NCI-H82 (cell line): ENCODE measurements around the gene EXOSC7.

ENCODE experiments used
- DNase-seq: peaks from one replicate; lab custom pipeline; 2025; lab: John Stamatoyannopoulos, UW

EXOSC7 gene

DNA sequence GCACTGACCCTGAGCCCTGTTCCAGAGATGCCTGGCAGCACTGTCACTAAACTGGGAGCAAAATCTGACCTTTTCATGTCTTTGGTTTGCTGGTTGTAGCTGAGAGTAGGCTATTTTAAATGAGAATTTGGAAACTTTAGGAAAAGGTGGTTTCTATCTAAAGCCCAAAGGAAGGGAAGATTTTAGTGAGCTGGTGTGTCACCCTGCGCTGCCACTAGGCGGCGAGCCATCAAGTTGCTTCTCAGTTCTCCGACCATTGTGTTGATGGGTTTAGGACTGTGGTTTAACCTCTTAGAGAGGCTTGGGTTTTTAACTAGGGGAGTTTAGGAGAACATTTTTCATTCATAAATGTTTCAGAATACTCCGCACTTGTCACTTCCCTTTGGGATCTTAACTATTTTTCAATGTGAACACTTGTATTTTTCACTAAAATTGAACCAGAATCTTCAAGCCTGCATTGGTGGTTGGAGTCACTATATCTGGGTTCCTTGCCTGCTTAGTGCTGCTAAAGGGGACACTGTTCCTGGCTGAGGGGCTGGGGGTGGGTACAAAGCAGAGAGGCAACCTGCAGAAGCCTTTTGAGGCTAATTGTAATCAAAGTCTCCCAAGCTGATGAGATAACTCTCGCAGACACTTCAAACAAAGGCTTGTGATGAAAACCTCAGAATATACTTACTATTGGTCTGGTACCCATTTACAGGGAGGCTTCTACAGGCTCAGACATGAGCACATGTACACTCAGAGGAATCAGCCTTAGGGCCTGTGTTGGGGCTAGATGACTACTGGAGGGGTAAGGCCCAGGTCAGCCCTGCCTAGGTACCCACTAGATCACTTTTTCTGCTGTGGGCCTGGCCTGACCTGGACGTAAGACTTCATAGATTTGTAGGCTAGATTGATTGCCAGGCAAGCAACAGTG lies 16.8 kb downstream of the EXOSC7 start:
- DNase-seq = peak; percentile 49

- no peak for DNase-seq
Observed at GRCh38 chr3:44993471-44994205, 17.6 kb downstream of the EXOSC7 start.

GRCh38 chr3:44995142-44995770 lies 19.2 kb downstream of the EXOSC7 start:
- DNase-seq = no peak

DNA sequence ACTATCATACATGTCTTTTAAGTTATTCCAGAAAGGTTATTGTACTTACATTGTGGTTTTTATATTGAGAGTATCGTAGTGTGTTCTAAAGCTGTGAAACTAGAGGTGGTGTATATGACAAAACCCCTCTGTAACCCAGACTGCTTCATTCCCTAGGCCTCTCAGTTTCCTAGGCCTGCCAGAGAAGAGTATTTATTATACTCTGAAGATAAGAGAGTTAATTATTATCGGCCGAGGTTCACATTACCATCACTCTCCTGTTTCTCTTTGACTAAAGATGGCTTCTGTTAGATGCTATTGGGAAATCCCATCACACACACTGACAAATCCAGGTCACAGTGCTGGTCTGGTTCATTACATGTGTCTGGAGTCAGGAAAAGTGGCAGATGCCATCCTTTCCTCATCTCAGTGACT lies 20.5 kb downstream of the EXOSC7 start:
- no peak for DNase-seq

DNA sequence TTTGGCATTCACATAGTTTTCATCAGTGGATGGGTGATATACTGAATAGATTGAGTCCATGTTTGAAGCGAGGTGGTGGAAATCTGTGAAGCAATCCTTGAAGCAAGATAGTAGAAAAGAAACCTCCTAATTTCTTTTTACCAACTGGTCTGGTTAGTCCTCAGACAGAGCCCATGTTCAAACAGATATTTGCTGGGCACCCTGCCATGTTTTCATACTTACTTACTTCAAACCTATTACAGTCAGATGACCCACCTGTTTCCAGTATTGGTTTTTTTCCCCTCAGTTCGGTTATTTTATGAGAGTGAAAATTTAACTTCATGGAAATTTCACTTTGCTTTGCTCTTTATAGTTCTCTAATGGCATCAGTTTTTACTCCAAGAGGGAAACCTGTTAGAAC lies 23.7 kb downstream of the EXOSC7 start:
- DNase-seq = no peak

GRCh38 chr3:45000823-45001222 lies 24.8 kb downstream of the EXOSC7 start:
- DNase-seq = no peak

DNA sequence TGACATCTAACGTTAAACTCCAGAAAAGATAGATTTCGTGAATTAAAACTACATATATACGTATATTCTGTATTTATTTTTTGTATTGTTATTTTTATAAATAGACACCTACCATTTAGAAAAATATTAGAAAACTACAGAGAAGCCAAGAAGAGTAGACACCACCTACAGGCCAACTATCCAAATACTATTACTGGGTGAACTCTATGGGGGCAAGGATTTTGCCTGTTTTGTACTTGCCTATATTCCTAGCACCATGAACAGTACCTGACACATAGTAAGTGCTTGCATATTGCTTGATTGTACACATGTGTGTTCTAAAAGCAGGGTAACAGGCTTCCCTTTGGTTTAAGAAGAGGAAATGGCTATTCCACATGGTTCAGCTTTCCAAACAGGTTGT lies 25.7 kb downstream of the EXOSC7 start:
- DNase-seq = no peak

DNA sequence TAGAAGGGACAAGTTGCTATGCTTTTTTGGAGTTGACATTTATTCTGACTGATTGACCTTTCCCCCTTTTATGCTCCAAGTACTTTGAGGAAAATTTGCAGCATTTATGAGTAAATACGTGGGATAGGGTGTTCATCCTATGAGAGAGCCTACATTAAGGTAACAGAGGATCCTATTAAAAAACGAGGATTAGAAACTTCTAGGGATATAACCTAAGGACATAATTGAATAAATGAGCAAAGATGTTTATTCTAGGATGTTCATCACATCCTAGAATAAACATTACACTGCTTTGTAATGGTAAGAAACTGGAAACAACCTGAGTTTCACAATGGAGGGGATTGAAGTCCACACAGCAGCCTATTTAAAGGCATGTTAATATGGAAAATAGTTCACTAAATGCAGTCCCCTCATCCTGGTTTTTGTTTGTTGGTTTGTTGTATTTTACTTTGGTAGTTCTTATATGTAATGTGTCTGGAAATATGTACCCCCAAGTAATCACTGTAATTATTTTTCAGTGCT lies 26.2 kb downstream of the EXOSC7 start:
- no peak for DNase-seq

- no peak for DNase-seq
Observed at GRCh38 chr3:45002720-45003119, 26.7 kb downstream of the EXOSC7 start.

DNA sequence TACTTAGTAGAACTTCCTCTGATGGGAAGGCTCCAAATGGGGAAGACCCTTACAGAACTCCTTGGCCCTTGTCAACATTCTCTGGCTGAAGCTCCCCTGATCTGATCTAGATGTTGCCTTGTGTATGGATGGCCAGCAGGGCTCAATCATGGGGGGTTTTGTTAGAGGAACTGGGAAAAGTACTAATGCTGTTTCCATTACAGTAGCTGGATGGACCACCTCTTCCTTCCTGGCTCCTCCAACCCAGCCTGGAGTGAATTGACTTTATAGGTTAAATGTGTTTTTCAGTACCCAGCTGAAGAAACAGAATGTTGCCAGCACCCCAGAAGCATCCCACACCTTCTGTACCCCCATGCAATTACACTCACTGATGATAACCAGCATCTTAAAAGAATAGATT lies 27.4 kb downstream of the EXOSC7 start:
- DNase-seq = no peak

DNA sequence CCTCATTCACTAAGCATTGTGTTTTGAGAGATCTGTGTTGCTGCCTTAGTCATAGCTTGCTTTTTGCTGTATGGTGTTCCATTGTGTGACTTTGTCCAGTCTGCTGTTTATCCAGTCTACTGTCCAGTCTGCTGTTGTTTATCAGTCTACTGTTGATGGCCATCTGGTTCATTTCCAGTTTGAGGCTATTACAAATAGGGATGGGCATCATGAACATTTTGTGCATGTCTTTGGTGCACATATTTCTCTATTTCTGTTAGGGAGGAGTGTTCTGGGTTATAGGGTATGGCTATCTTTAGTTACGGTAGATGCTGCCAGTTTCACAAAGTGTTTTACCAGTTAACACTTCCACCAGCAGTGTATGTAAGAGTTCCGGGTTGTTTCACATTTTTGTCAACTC lies 27.8 kb downstream of the EXOSC7 start:
- no peak for DNase-seq

DNA sequence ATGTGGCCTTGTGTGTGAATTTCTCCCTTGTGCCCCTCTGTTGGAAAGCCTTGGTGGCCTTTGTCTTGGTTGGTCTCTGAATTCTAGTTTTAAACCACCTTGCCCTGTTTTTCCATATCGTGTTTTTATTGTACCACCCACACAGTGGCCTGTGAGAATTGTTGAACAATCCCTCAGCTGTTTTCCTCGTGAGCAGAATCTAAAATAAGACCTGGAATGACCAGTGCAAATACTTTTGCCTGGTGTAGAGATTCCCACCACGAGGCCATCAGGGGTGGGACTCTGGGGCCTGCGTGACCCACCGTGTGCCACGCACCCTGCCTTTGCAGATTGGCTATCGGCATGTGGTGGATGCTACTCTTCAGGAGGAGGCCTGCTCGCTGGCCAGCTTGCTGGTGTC lies 31.0 kb downstream of the EXOSC7 start:
- no peak for DNase-seq

DNA sequence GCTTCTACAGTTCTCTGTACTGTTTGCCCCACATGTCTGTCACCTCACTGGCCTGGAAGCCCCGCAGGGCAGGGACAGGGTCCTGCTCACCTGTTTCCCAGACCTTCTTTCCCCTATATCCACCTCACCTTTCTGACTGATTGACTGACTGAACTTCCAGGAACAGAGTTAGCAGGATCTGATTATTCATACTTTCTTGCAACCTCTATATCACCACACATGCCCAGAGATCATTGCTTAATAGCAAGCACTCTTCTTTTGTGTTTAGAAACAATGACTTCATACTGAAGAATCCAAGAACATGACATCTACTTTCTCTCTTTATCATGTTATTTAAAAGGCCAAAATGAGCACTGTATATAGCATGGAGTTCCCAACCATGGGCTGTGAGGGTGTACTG lies 32.1 kb downstream of the EXOSC7 start:
- DNase-seq = no peak

- DNase-seq = no peak
Observed at GRCh38 chr3:45009868-45010267, 33.8 kb downstream of the EXOSC7 start.

- DNase-seq = no peak
Observed at GRCh38 chr3:45010811-45011333, 34.8 kb downstream of the EXOSC7 start.

- no peak for DNase-seq
Observed at GRCh38 chr3:45011756-45012508, 35.9 kb downstream of the EXOSC7 start.

GRCh38 chr3:45012577-45012976 lies 36.5 kb downstream of the EXOSC7 start:
- no peak for DNase-seq

DNA sequence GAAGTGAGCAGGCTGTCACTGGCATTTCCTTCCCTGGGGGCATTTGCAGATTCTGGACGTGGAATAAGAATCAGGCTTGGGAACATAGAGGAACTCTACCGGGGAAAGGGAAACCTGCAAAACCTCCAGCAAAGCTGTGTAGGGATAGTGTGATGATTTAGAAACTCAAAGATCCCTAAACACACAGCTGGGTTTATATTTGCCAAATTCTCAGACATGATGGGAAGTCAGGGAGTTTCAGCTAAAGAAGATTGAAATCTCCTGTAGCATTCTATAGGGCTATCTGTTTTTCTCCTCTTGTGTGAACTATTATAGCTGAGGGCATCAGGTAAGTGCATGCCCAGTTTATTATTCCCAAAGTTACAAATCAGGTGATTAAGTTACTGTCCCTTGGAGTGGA lies 40.9 kb downstream of the EXOSC7 start:
- no peak for DNase-seq

DNA sequence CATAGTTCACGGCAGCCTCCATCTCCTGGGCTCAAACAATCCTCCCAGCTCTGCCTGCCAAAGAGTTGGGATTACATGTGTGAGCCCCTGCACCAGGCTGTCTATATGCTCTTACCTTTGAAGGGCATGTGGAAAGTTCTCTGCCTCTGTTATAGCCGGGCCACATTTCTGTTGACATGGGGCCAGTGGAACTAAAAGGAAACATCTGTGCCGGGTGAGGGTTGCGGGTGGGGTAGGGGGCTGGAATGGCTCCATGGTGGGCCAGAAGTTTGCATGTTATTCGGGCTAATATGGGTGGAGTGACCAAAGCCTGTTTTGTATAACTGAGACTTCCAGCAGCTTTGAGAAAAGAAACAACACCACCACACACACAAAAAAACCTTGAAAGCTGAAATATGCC lies 41.8 kb downstream of the EXOSC7 start:
- DNase-seq = no peak

- no peak for DNase-seq
Observed at GRCh38 chr3:45020534-45020933, 44.5 kb downstream of the EXOSC7 start.

DNA sequence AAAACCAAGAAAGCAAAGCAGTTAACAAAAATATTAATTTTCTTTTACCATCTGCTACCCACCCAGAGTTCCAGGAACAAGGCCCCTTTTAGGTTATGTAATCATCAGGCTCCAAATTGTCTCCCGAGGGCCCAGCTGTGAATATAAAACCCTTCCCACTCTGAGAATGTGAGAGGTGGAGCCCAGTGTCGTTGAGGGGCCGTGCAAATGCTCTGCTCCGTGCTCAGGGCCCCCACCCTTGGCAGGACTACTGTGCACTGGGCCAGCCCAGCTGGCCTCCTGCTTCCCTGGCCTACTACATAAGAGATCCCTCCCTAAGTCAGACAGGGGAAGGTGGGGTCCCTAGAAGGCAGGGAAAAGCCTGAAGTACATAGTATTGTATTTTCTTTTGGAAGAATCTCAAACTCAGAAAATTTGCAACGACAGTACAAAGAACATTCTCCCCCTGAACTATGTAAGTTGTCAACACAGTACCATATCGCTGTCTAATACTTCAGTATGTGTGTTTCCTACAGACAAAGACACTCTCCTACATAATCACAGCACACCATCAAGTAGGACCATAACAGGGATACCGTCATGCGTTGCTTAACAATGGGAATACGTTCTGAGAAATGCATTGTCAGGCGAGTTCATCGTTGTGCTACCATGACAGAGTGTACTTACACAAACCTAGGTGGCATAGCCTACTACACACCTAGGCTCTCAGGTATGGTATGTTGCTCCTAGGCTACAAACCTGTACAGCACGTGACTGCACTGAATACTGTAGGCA lies 45.7 kb downstream of the EXOSC7 start:
- no peak for DNase-seq
